ENCODE measurements around the gene MAFG.

GRCh38 chr17:81898885-81899284, 28.6 kb downstream of the MAFG start:
- no peak for TF ChIP-seq CTCF (IDR thresholded peaks at IDR 0.05 in 4 of 5, conservative IDR thresholded peaks at IDR 0.05 in 1 of 5)
- TF ChIP-seq POLR2A (IDR thresholded peaks at IDR 0.05), result no peak

Data from gastrocnemius medialis (tissue), 4 donors.